DND-41 (cell line): ENCODE results near the gene ABI3.

Experiments used
- CTCF ChIP-seq: IDR thresholded peaks from 2 replicates; pipeline ENCODE4 v1.5.1; 2012; ENCODE audit warnings: borderline replicate concordance, low read length, moderate library complexity, mild to moderate bottlenecking; ENCODE audit not compliant: poor library complexity, severe bottlenecking; ENCODE audit errors: extremely low read depth
- EZH2 ChIP-seq: IDR thresholded peaks from 3 replicates; pipeline ENCODE4 v1.6.1; 2012; ENCODE audit warnings: borderline replicate concordance, low read depth, mild to moderate bottlenecking, moderate library complexity, low read length, inconsistent platforms; ENCODE audit not compliant: severe bottlenecking

DNA sequence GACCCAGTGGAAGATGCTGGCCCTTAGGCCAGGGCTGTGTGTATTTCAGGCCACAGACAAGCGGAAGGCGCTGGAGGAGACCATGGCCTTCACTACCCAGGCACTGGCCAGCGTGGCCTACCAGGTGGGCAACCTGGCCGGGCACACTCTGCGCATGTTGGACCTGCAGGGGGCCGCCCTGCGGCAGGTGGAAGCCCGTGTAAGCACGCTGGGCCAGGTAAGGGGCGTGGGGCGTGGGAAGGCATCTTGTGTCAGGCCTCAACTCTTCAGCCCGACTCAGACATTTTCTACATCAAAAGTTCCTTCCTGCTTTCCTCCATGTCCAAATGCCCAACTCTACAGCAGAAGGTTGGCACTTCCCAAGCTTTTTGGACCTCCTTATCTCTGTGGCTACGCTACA lies 6.0 kb downstream of the ABI3 start:
- no peak for TF ChIP-seq CTCF
- no peak for TF ChIP-seq EZH2
